Left lung (tissue), 10 donors: ENCODE data around the gene BACH2. TPM values are rescaled to one million over a fixed set of nuclear protein-coding genes. Genes with fewer than 3 reads are reported as not detected.

Experiments
- ATAC-seq: fragments of 200-7000 bp; cut with Tn5 transposase; one replicate; pipeline ENCODE4 v1.9.1; 2020; ENCODE audit warnings: moderate library complexity
- DNase-seq, 4 donors: peaks; one replicate each; pipeline ENCODE4 v3.0.0-alpha.2; 2013 to 2020
- H3K27ac ChIP-seq, 2 donors: fragments of 200-600 bp; sonication (generic) in 1 of 2; one replicate each; pipeline versions ENCODE4 v1.5.0 to v1.8.0; 2020 to 2021
- H3K27me3 ChIP-seq, 2 donors: fragments of 200-600 bp; sonication (generic) in 1 of 2; one replicate each; pipeline versions ENCODE4 v1.5.0 to v1.8.0; 2020 to 2021
- H3K36me3 ChIP-seq, 2 donors: fragments of 200-600 bp; sonication (generic) in 1 of 2; one replicate each; pipeline versions ENCODE4 v1.5.0 to v1.8.0; 2020 to 2021
- H3K4me1 ChIP-seq, 2 donors: fragments of 200-600 bp; one replicate each; pipeline ENCODE4 v1.8.0; 2021
- H3K4me3 ChIP-seq, 2 donors: fragments of 200-600 bp; sonication (generic) in 1 of 2; one replicate each; pipeline versions ENCODE4 v1.5.0 to v1.8.0; 2020 to 2021; ENCODE audit warnings: mild to moderate bottlenecking in 1 of 2
- H3K9me3 ChIP-seq, 2 donors: fragments of 200-600 bp; sonication (generic) in 1 of 2; one replicate each; pipeline versions ENCODE4 v1.5.0 to v1.8.0; 2020 to 2021
- CTCF ChIP-seq, 2 donors: fragments of 200-600 bp; sonication (generic) in 1 of 2; IDR thresholded peaks; one replicate each; pipeline versions ENCODE4 v1.5.0 to v1.8.0; 2021; ENCODE audit warnings: antibody characterized with exemption in 2 of 2
- intact Hi-C, 2 donors: fragments of 100-400 bp; cut with DNase I; formaldehyde crosslinking; loops; one replicate each; pipeline versions ENCODE4 v1.11.2 to v1.14.2; 2022
- polyA plus RNA-seq, 6 donors: library from polyadenylated mRNA; unstranded; fragments of 120-200 nt; gene quantifications; one replicate each; pipeline ENCODE4 v1.2.1, GENCODE V29; 2013; ENCODE audit not compliant: insufficient read length in 6 of 6
- total RNA-seq, 2 donors: library from RNA; stranded (reverse); fragmentation: NEBNext Ultra II Directional; extraction: Animal tissue kit (Norgen Biotek cat#: 25700); gene quantifications; one replicate each; pipeline ENCODE4 v1.2.1, GENCODE V29; 2021
- donor health status: DM: no; HTN: yes; CAD: no.
- donor health status: DM: no; HTN: no; CAD: no.

BACH2 gene
- total and polyA plus RNA-seq, 8 donors, result 3.8 to 10.6 (median 8.9) TPM

DNA sequence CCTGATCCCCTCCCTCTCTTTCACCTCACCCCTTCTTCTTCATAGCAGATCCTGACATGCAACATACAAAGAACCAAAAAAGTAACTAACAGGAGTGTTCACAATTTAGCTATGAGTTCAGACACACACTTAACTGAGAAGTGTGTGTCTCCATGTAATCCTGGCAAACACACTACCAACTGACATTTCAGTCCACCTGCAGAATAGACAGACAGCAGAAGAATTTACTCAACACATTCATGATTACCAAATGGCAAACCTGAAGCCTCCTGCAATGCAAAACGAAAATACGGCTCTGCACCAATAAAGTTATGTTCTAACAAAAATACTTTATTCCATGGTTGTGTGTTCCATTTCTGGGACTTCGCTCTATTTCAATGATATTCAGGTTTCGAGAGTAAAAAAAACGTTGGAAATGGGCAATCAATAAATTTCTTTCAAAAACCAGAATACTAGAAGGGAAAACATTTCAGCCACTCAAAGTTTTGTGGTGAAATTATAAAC is 2.6 kb downstream of the BACH2 start:
- TF ChIP-seq CTCF (IDR thresholded peaks at IDR 0.05), result no peak

GRCh38 chr6:90293319-90293953 is 3.2 kb downstream of the BACH2 start:
- H3K4me3 ChIP-seq, result no peak overlapping the region
- intact Hi-C loops, result loop anchor here in 1 of 2 donors (10.0 kb wide), 2 partner anchors 101 to 319 kb away; no protein-coding TSS in a partner anchor
- H3K27ac ChIP-seq, result no peak overlapping the region
- no peak for ATAC-seq
- peaks cover 20 to 58% of the 10 kb centered on the region in 2 donors for H3K27me3 ChIP-seq
- DNase-seq, result no peak
- no peaks in the 10 kb centered on the region for H3K36me3 ChIP-seq
- H3K9me3 ChIP-seq, result no peaks in the 10 kb centered on the region
- no peak for TF ChIP-seq CTCF (IDR thresholded peaks at IDR 0.05)
- peaks cover 6 to 19% of the 10 kb centered on the region in 2 donors for H3K4me1 ChIP-seq

More for the DNA sequence above, 2.6 kb downstream of the BACH2 start:
- DNase-seq (no peak), ATAC-seq (no peak)
- Histone ChIP-seq H3K27ac (no peak overlapping the region), H3K4me3 (no peak overlapping the region), H3K36me3 (no peaks in the 10 kb centered on the region), H3K27me3 (peaks cover 20 to 64% of the 10 kb centered on the region in 2 donors), H3K4me1 (peaks cover 6 to 19% of the 10 kb centered on the region in 2 donors), H3K9me3 (no peaks in the 10 kb centered on the region)
- intact Hi-C loops, result loop anchor here in 1 of 2 donors (10.0 kb wide), 2 partner anchors 101 to 319 kb away; no protein-coding TSS in a partner anchor

DNA sequence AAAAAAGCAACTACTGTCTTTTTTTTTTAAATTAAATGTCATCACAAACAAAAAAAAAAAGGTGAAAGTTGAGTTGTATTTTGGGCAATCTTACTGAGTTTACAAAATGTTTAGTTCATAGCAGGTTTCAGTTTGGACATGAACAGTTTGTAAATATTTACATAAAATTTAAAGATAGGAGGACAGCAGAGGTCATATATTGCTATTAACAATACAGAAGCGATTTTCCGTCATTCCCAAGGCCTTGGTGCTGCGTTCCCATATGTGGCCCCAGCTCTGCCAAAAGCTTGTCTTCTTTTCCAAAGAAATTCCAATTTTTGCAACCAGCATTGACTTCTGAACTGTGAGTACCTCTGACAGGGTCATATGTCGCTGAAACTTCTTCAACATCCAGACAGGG is 5.1 kb downstream of the BACH2 start:
- H3K4me3 ChIP-seq, result no peak overlapping the region
- H3K4me1 ChIP-seq, result peaks cover 6 to 22% of the 10 kb centered on the region in 2 donors
- H3K27me3 ChIP-seq, result peaks cover 19 to 40% of the 10 kb centered on the region in 2 donors
- H3K36me3 ChIP-seq, result no peaks in the 10 kb centered on the region
- TF ChIP-seq CTCF (IDR thresholded peaks at IDR 0.05), result no peak
- intact Hi-C loops, result loop anchor here in 1 of 2 donors (10.0 kb wide), 2 partner anchors 103 to 317 kb away; no protein-coding TSS in a partner anchor
- no peak for ATAC-seq
- H3K9me3 ChIP-seq, result peaks cover 0 to 5% of the 10 kb centered on the region in 2 donors
- no peak for DNase-seq
- H3K27ac ChIP-seq, result no peak overlapping the region

- Histone ChIP-seq H3K9me3 (peaks cover 0 to 5% of the 10 kb centered on the region in 2 donors), H3K27me3 (peaks cover 19 to 33% of the 10 kb centered on the region in 2 donors), H3K27ac (no peak overlapping the region), H3K4me3 (no peak overlapping the region), H3K4me1 (peaks cover 6 to 26% of the 10 kb centered on the region in 2 donors), H3K36me3 (no peaks in the 10 kb centered on the region)
- no peak for TF ChIP-seq CTCF (IDR thresholded peaks at IDR 0.05)
- ATAC-seq, result no peak
- no peak for DNase-seq
- intact Hi-C loops, result loop anchor here in 1 of 2 donors (10.0 kb wide), 2 partner anchors 104 to 316 kb away; no protein-coding TSS in a partner anchor
Measured at GRCh38 chr6:90290811-90291420, 5.7 kb downstream of the BACH2 start.

DNA sequence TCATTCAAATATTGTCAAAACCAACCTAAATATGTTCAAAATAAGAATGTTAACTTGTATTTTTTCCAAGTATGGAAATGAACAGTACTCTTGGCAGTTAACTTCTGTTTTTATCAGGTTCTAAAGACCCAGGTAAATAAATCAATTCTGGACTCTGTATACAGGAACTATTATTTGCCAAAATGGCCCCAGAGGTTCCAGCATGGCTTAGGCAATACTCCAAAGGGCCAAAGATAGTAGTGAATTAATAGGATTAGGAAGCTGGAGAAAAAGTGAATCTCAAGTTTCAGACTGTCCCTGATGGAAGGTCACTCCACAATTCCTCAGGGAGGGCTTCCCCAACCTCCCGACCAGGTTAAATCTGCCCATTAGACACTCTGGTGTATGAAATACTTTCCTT is 6.7 kb downstream of the BACH2 start:
- TF ChIP-seq CTCF (IDR thresholded peaks at IDR 0.05), result no peak
- no peak for DNase-seq
- H3K36me3 ChIP-seq, result no peaks in the 10 kb centered on the region
- H3K4me1 ChIP-seq, result peaks cover 4 to 26% of the 10 kb centered on the region in 2 donors
- ATAC-seq, result no peak
- peaks cover 11 to 30% of the 10 kb centered on the region in 2 donors for H3K27me3 ChIP-seq
- no peak overlapping the region for H3K27ac ChIP-seq
- no peak overlapping the region for H3K4me3 ChIP-seq
- intact Hi-C loops, result loop anchor here in 1 of 2 donors (10.0 kb wide), 3 partner anchors 55 to 315 kb away; no protein-coding TSS in a partner anchor
- peaks cover 0 to 5% of the 10 kb centered on the region in 2 donors for H3K9me3 ChIP-seq
